Measurements from ENCODE around the gene COG2. TPM values are rescaled to one million over a fixed set of nuclear protein-coding genes. Genes with fewer than 3 reads are reported as not detected.

Gene COG2
- total RNA-seq, 6 experiments from 2014 or later, result 9.0 to 18.7 (median 13.0) TPM

DNA sequence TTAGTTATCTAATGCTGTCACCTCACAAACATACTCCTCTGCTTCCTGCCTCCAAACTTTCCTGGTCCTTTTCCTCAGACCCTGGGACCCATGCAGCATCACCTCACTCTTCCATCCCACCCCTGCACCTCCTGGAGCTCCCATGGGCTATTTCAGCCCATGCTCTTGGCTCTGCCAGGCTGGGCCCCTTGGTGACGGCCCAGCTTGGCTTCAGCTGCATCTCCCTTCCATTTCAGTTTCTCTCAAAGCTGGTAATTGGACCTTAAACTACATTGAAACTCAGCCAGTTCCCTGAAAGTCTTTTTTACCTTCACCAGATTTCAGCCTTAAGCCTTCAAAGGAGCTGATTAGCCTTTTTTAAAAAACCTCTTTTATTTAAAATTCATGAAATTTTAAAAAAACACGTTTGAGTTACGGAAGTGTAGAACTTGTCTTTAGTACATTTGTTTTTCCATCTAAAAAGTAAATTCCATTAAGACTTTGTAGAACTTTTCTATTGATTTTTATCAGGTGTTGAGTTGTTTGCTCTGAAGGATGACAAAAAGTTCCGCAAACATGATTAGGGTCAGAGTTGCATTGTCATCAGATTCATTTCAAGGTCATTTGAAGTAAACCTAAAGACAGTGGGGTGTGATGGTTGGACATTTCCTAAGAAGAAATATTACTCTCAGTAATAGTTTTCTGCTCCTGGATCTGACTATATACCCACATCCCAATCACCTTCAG lies 38.2 kb downstream of the COG2 start:
- TF ChIP-seq, protein P1, sequence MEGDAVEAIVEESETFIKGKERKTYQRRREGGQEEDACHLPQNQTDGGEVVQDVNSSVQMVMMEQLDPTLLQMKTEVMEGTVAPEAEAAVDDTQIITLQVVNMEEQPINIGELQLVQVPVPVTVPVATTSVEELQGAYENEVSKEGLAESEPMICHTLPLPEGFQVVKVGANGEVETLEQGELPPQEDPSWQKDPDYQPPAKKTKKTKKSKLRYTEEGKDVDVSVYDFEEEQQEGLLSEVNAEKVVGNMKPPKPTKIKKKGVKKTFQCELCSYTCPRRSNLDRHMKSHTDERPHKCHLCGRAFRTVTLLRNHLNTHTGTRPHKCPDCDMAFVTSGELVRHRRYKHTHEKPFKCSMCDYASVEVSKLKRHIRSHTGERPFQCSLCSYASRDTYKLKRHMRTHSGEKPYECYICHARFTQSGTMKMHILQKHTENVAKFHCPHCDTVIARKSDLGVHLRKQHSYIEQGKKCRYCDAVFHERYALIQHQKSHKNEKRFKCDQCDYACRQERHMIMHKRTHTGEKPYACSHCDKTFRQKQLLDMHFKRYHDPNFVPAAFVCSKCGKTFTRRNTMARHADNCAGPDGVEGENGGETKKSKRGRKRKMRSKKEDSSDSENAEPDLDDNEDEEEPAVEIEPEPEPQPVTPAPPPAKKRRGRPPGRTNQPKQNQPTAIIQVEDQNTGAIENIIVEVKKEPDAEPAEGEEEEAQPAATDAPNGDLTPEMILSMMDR (IDR thresholded peaks at IDR 0.05), result no peak
- DNase-seq (no peak), ATAC-seq (peak; percentile 67 to 81 (median 73))
- H3K36me3 ChIP-seq, result peaks cover 0 to 6% (median 2%) of the 10 kb centered on the region in 4 donors
- peaks cover 0 to 44% (median 19%) of the 10 kb centered on the region in 4 donors for H3K4me1 ChIP-seq
- no peaks in the 10 kb centered on the region for H3K9me3 ChIP-seq
- H3K4me3 ChIP-seq, result peak overlapping the region in 1 of 3 donors; percentile 16
- no peaks in the 10 kb centered on the region for H3K27me3 ChIP-seq
- intact Hi-C loops (cut with DNase I), result no loop called here
- H3K27ac ChIP-seq, result peak overlapping the region in 2 of 3 donors; percentile 83 to 84
- WGBS (ENCODE audit: insufficient coverage, low coverage, low lambda C conversion rate, missing lambda C conversion rate), result 20% methylated on average over 4 of the region's 4 CpGs

DNA sequence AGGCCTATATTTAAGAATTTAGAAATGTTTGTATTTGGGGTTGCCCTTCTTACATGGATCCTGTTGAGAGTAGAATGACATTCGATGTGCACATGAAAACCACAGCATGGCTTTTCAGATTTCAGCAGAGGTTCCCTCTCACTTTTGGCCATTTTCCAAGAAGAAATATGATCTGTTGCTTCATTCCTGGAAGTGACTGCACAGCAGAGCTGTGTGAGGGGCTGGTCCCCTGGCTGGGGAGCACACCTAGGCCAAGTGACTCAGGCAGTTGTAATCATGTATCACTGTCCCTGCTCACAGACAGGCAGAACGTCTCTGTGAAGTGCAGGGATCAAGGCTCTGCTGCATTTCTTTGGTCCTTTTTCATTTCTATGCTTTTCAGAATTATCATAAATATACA lies 39.3 kb downstream of the COG2 start:
- TF ChIP-seq, protein P1 (IDR thresholded peaks at IDR 0.05), result no peak
- TF ChIP-seq POLR2A (IDR thresholded peaks at IDR 0.05), result no peak
- intact Hi-C loops (cut with DNase I), result no loop called here
- 18% methylated on average over 2 of the region's 2 CpGs for WGBS (ENCODE audit: insufficient coverage, low coverage, low lambda C conversion rate, missing lambda C conversion rate)
- H3K4me1 ChIP-seq, result peaks cover 0 to 44% (median 19%) of the 10 kb centered on the region in 4 donors
- H3K27me3 ChIP-seq, result no peaks in the 10 kb centered on the region
- peaks cover 0 to 14% (median 3%) of the 10 kb centered on the region in 4 donors for H3K36me3 ChIP-seq
- DNase-seq (no peak), ATAC-seq (peak; percentile 60 to 91 (median 68))
- no peak overlapping the region for H3K4me3 ChIP-seq
- peak overlapping the region in 1 of 3 donors; percentile 83 for H3K27ac ChIP-seq
- H3K9me3 ChIP-seq, result no peaks in the 10 kb centered on the region

- intact Hi-C loops (cut with DNase I), result no loop called here
- H3K27ac ChIP-seq, result peak overlapping the region in 1 of 3 donors; percentile 83
- no peaks in the 10 kb centered on the region for H3K27me3 ChIP-seq
- 41% methylated on average over 3 of the region's 3 CpGs for WGBS (ENCODE audit: insufficient coverage, low coverage, low lambda C conversion rate, missing lambda C conversion rate)
- DNase-seq (no peak), ATAC-seq (peak in 3 of 4 donors; percentile 21 to 42 (median 27))
- no peak for TF ChIP-seq POLR2A (IDR thresholded peaks at IDR 0.05)
- TF ChIP-seq, protein P1 (IDR thresholded peaks at IDR 0.05), result no peak
- H3K9me3 ChIP-seq, result no peaks in the 10 kb centered on the region
- H3K4me3 ChIP-seq, result no peak overlapping the region
- H3K36me3 ChIP-seq, result peaks cover 0 to 21% (median 6%) of the 10 kb centered on the region in 4 donors
- peaks cover 0 to 44% (median 19%) of the 10 kb centered on the region in 4 donors for H3K4me1 ChIP-seq
These were observed 40.0 kb downstream of the COG2 start for GRCh38 chr1:230682274-230682673.

DNA sequence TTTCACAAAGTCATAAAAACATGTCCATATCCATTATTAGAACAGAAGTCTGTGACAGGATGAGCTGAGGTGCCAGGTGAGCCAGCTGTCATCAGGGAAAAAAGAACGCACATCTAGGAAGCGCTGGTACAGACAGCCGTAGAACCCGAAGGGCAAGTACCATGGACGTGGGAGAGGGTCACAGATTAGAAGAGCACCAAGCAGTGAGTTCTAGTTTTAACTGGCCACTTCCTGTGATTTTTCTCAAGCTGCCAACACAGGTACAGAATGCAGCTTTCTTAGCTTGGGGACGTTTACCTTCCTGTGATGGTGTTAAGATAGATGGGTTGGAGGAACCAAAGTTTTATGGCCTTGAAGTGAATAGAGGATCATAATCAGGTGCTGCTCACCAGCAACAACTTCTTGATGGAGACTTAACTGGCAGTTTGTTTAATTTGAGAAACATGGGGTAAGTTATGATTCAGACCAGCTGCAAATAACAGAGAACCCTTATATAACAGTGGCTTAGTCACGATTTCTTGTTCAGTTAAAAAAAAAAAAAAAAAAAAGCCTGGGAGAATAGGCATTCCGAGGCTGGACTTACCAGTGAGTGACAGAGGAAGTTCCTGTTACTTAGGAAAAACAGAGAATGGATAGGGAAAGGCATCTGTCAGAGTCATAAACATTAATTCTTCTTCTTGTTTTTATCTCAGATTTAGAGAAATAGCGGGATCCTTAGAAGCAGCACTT lies 40.8 kb downstream of the COG2 start:
- no peak for ATAC-seq

More for the DNA sequence above, 40.8 kb downstream of the COG2 start:
- WGBS (ENCODE audit: insufficient coverage, low coverage, low lambda C conversion rate, missing lambda C conversion rate), result 68% methylated on average over 4 of the region's 9 CpGs
- peaks cover 0 to 28% (median 8%) of the 10 kb centered on the region in 4 donors for H3K36me3 ChIP-seq
- H3K9me3 ChIP-seq, result no peaks in the 10 kb centered on the region
- intact Hi-C loops (cut with DNase I), result no loop called here
- TF ChIP-seq, protein P1 (IDR thresholded peaks at IDR 0.05), result no peak
- no peak for TF ChIP-seq POLR2A (IDR thresholded peaks at IDR 0.05)
- H3K4me1 ChIP-seq, result peaks cover 0 to 44% (median 19%) of the 10 kb centered on the region in 4 donors
- no peak overlapping the region for H3K27ac ChIP-seq
- H3K27me3 ChIP-seq, result no peaks in the 10 kb centered on the region
- no peak overlapping the region for H3K4me3 ChIP-seq
- DNase-seq, result no peak

Data from right lobe of liver (tissue), 6 donors.